Putamen (tissue), 1 donor: ENCODE measurements around the gene HSP90AB1.

Source experiments
- DNase-seq: peaks from one replicate; pipeline ENCODE4 v3.0.0-alpha.2; 2016; ENCODE audit warnings: low spot score

The HSP90AB1 gene

DNA sequence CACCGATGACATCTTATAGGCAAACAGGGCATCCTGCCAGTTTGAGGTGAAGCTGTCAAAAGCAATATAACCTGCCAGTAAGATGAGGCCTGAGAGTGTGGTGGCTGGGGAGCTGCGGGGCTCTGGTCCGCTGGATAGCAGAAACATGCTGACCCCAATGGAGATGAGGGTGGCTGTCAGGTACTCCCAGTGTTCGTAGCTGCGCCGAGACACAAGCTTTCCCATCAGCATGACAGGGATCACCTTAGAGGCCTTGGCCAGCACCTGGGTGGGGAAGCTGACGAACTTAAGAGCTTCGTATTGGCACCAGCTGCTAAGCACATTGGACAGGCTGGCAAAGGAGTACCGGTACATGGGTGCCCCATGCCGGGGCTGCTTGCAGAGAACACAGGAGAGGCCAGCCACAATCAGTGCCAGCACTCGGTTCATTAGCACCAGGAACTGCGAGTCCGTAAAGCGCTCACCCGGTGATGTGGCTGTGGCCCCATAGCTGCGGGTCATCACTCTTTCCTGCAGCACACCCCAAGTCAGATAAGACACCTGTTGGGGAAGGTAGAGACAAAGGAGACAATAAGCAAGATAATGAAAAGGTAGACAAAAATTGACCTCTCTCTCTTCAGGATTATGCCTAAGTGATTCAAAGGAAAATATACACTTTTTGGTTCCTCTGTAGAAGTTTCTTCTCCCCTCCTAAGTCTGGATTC, 8.4 kb downstream of the HSP90AB1 start:
- no peak for DNase-seq

GRCh38 chr6:44255871-44256774, 9.2 kb downstream of the HSP90AB1 start:
- no peak for DNase-seq

DNA sequence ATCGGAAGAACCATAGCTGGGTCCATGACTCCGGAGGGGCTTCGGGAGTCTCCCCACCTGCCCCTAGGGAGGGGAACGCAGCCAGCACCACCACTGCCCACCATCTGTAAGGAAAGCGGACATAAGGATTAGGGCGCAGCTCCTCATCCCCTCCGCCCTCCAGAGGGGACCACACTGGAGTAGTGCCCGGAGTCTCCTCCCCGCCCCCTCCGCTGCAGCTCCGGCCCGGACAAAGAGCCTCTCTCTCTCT, 9.8 kb downstream of the HSP90AB1 start:
- no peak for DNase-seq

DNA sequence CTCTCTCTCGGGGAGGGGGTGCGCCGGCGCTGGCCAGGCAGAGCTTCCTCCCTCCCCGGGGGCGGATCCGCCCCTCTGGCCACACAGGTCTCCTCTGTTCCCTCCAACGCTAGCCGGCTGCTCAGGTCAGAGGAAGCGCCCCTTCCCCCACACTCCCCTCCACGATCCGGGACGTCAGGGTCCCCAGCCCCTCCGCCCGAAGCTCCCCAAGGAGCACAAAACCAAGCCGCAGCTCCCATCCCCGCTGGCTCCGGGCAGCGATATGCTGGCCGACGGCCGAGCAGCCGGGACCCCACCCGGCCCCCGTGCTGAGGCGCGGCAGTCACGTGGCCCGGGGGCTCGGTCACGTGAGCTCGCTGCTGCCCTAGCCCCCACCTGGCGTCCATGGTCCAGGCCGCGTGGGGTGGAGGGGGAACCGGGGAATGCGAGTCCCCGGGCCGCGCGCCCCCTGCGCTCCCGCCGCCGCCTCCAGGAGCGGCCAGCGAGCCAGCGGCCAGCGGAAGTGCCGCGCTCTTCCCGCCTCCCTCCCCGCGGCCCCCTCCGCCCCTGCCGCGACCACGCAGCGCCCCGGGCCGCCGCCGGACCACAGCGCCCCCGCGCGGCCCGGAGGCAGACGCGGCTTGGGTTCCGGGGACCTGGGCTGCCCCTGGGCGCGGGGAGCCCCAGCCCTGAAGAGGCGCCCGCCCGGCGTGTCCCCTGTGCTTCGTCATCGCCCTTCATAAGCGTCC, 10.3 kb downstream of the HSP90AB1 start, which contains the start of gene SLC35B2:
Gene SLC35B2 (minus strand): TSS at position 504 of the 728 bp plus-strand sequence. CDS start 118 bp downstream, at position 386.
- DNase-seq: peak; percentile 94

GRCh38 chr6:44257753-44258324, 10.9 kb downstream of the HSP90AB1 start:
- no peak for DNase-seq

- no peak for DNase-seq
Measured at GRCh38 chr6:44258325-44258863, 11.5 kb downstream of the HSP90AB1 start.

DNA sequence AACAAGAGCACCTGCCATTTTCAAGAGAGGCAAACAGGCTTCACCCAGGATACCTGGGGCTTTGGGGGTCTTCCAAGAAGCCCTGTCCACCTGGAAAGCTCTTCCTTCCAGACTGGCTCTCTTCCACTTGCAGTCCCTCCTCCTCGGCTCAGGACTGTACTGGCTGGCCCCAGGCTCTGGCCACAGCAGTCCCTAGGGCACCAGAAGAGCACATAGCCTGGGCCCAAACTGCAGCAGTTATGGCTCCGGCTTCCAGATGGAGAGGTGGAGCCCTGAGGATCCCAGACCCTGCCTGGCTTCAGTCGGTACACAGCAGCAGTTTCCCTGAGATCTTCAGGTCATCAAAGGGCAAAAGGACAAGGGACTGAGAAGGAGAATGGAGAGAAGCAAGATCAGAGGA, 12.0 kb downstream of the HSP90AB1 start:
- no peak for DNase-seq

DNA sequence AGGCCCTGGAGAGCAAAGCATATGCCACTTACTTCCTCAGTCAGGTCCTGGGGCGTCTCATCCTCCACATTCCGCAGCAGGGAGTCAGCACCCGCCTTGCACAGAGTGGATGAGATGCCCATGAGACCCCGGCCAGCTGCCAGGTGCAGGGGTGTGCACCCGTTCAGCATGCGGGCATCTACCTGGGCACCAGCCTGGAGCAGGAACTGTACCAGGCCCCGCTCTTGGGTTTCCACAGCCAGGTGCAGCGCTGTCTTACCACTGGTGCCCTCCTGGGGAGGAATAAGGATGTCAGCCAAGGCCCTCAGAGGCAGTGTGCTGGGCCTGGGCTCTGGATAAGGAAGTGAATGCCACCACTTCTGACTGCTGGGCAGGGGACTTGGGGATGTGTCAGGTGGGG, 13.1 kb downstream of the HSP90AB1 start:
- DNase-seq: no peak

GRCh38 chr6:44260451-44261297, 13.8 kb downstream of the HSP90AB1 start:
- DNase-seq: no peak

GRCh38 chr6:44261581-44261980, 14.7 kb downstream of the HSP90AB1 start:
- DNase-seq: no peak

DNA sequence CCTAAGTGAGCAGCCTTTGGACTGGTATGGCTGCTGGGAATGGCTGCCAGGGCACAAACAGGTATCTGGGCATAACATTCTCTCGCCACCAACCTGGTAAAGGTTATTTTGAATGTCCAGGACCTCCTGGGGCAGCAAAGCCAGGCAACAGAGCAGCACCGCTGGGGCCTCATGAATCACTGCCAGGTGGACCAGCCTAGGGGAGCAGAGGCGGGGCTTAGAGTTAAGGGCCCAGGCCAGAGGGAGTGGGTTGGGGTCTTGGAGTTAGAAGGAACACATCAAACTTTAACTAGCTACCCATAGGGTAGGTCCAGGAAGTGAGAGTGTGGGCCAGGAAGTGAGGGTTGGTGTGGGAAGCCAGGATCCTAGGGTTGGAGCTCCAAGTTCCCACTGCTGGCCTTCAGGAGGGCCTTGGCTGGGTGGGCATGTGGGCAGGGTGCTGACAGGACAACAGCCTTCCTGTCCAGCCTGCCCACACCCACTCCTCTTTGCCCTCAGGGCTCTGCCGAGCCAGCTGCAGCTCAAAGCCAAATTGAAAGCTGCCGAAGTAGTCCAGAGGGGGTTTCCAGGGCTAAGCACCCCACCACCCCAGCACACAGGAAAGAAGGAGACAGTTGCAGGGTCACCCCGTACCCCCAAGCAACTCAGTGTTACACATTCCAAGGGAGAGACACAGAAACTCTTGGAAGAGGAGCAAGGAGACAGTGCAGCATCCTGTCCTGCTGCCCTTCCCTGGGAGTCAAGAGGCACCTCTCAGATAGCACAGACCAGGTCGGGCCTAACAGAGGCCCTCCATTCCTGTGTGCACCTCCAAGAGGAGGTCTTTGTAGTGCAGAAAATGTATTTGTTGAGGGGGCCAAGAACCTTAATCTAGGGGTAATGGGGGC, 15.8 kb downstream of the HSP90AB1 start:
- no peak for DNase-seq

- no peak for DNase-seq
Measured at GRCh38 chr6:44263354-44264100, 16.6 kb downstream of the HSP90AB1 start.

- no peak for DNase-seq
Measured at GRCh38 chr6:44264154-44265006, 17.5 kb downstream of the HSP90AB1 start.

- DNase-seq: peak; percentile 87
Measured at GRCh38 chr6:44265007-44265721, 18.3 kb downstream of the HSP90AB1 start, which contains the start of gene NFKBIE. TSS of gene NFKBIE (minus strand) at chr6:44265551. CDS start at chr6:44265346, 205 bp downstream.

GRCh38 chr6:44265722-44266233, 18.9 kb downstream of the HSP90AB1 start:
- DNase-seq: no peak

DNA sequence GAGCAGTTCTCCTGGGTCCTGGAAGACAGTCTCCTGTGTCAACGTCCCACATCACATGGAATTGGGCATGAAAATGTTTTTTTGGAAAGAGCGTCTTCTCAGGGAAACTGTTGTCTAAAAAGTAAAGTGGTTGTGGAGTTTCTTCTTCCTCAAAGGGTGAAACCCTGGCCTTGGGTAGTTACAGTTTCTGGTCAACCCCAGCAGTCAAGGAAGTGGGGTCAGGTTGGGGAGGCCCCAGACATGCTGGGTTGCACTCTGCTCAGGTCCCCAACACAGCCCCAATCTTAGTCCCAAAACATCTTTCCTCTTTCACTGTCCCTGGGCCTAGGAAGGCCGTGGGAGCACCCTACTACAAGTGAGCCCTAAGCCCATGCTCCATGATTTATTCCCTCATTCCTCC, 19.4 kb downstream of the HSP90AB1 start:
- DNase-seq: no peak

DNA sequence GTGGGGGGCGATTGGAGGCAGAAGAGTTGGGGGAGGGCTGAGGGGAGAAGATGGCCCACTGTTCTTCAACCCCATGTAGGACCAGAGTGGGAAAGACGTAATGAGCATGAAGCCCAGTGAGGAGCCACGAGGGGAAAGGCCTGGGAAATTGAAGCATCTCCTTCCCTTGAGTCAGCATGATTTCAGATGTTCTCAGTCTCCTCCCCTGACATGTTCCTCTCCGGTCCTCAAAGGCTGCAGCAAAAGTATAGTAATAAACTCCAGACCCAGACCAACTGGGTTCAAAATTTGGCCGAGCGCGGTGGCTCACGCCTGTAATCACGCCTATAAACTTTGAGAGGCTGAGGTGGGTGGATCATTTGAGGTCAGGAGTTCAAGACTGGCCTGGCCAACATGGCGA, 20.4 kb downstream of the HSP90AB1 start:
- DNase-seq: no peak
